Gastroesophageal sphincter (tissue), 4 donors: ENCODE results near the gene GALNT12. TPM values are rescaled to one million over a fixed set of nuclear protein-coding genes. Genes with fewer than 3 reads are reported as not detected.

Source experiments
- ATAC-seq: fragments of 150-250 bp; one replicate; pipeline ENCODE4 v1.9.1; 2016; ENCODE audit warnings: mild to moderate bottlenecking, moderate library complexity
- H3K27ac ChIP-seq, 4 donors: fragments of 200-600 bp; sonication (generic) in 3 of 4; 1 replicate in 3 of 4; 2 replicates in 1 of 4; pipeline ENCODE4 v1.5.1; 2016 to 2019
- H3K27me3 ChIP-seq: fragments of 200-600 bp; sonication (generic); one replicate; pipeline ENCODE4 v1.5.1; 2019
- H3K36me3 ChIP-seq, 2 donors: fragments of 200-600 bp; sonication (generic); one replicate each; pipeline ENCODE4 v1.5.1; 2019; ENCODE audit warnings: control low read depth in 1 of 2
- H3K4me1 ChIP-seq, 3 donors: fragments of 200-600 bp; sonication (generic); 1 replicate in 2 of 3; 2 replicates in 1 of 3; pipeline ENCODE4 v1.5.1; 2016 to 2019; ENCODE audit warnings: control low read depth in 2 of 3
- H3K4me3 ChIP-seq, 2 donors: fragments of 200-600 bp; sonication (generic); one replicate each; pipeline ENCODE4 v1.5.1; 2019; ENCODE audit warnings: mild to moderate bottlenecking in 1 of 2, moderate library complexity in 1 of 2
- H3K9me3 ChIP-seq, 3 donors: fragments of 200-600 bp; sonication (generic); one replicate each; pipeline ENCODE4 v1.5.1; 2017 to 2019; ENCODE audit warnings: control low read depth in 2 of 3
- CTCF ChIP-seq, 4 experiments: fragments of 200-600 bp in 2 of 4; fragments of 450-650 bp in 2 of 4; sonication (generic) in 1 of 4; IDR thresholded peaks; one replicate each; pipeline ENCODE4 v1.5.1; 2017 to 2019; ENCODE audit warnings: antibody characterized with exemption in 4 of 4, mild to moderate bottlenecking in 2 of 4, moderate library complexity in 2 of 4
- EP300 ChIP-seq: sonication (generic); formaldehyde crosslinking; IDR thresholded peaks from one replicate; pipeline ENCODE4 v1.6.1; 2017; ENCODE audit warnings: antibody characterized with exemption, mild to moderate bottlenecking
- POLR2A ChIP-seq, 2 donors: fragments of 450-650 bp; IDR thresholded peaks; one replicate each; pipeline ENCODE4 v1.6.1; 2017; ENCODE audit warnings: antibody characterized with exemption in 2 of 2, mild to moderate bottlenecking in 2 of 2, moderate library complexity in 1 of 2
- POLR2AphosphoS5 ChIP-seq: sonication (generic); formaldehyde crosslinking; IDR thresholded peaks from one replicate; pipeline ENCODE4 v1.6.1; 2017; ENCODE audit warnings: antibody characterized with exemption
- WGBS, 2 donors: methylation state at CpG; one replicate each; pipeline ENCODE4 v1.1.5; 2018; ENCODE audit warnings: low coverage in 1 of 2; 5-methylcytosine and 5-hydroxymethylcytosine counted together
- total RNA-seq, 4 donors: library from RNA; depleted of rRNA; stranded (reverse); fragments of >200 nt; gene quantifications; one replicate each; pipeline ENCODE4 v1.1.0, GENCODE V29; 2016

The GALNT12 gene
- total RNA-seq, 4 donors from 2014 or later, result 13.7 to 34.6 (median 15.2) TPM

GRCh38 chr9:98797491-98797890 lies 10.0 kb upstream of the GALNT12 start:
- WGBS, 2 donors, result 29 to 82% methylated on average over 1 to 4 of the region's 4 CpGs
- ATAC-seq, result no peak
- Histone ChIP-seq H3K36me3 (no peaks in the 10 kb centered on the region), H3K4me3 (no peak overlapping the region), H3K4me1 (peaks cover 0 to 42% (median 7%) of the 10 kb centered on the region in 3 donors), H3K27ac (no peak overlapping the region), H3K9me3 (peaks cover 0 to 3% (median 0%) of the 10 kb centered on the region in 3 donors), H3K27me3 (no peaks in the 10 kb centered on the region)
- TF ChIP-seq EP300 (no peak), CTCF (IDR thresholded peaks at IDR 0.05) (no peak), POLR2A (IDR thresholded peaks at IDR 0.05) (no peak), POLR2AphosphoS5 (no peak)

GRCh38 chr9:98798254-98798653 lies 9.2 kb upstream of the GALNT12 start:
- WGBS, 2 donors, result 97 to 100% methylated on average over 3 of the region's 3 CpGs
- TF ChIP-seq EP300, result no peak
- TF ChIP-seq POLR2A (IDR thresholded peaks at IDR 0.05), result no peak
- TF ChIP-seq CTCF (IDR thresholded peaks at IDR 0.05), result no peak
- TF ChIP-seq POLR2AphosphoS5, result no peak
- H3K36me3 ChIP-seq, result no peaks in the 10 kb centered on the region
- H3K4me1 ChIP-seq, result peaks cover 0 to 42% (median 7%) of the 10 kb centered on the region in 3 donors
- no peak for ATAC-seq
- no peak overlapping the region for H3K4me3 ChIP-seq
- no peak overlapping the region for H3K27ac ChIP-seq
- no peaks in the 10 kb centered on the region for H3K27me3 ChIP-seq
- peaks cover 0 to 3% (median 0%) of the 10 kb centered on the region in 3 donors for H3K9me3 ChIP-seq

- no peak for ATAC-seq
- Histone ChIP-seq H3K36me3 (no peaks in the 10 kb centered on the region), H3K27me3 (no peaks in the 10 kb centered on the region), H3K4me1 (peaks cover 0 to 52% (median 0%) of the 10 kb centered on the region in 3 donors), H3K27ac (peak overlapping the region in 3 of 4 donors; percentile 37 to 78 (median 73)), H3K4me3 (no peak overlapping the region), H3K9me3 (peaks cover 0 to 3% (median 0%) of the 10 kb centered on the region in 3 donors)
- 90% methylated on average over 1 of the region's 1 CpG; no CpG with 5 or more reads in 1 of the 2 donors for WGBS, 2 donors
- no peak for TF ChIP-seq POLR2A (IDR thresholded peaks at IDR 0.05)
- TF ChIP-seq POLR2AphosphoS5, result no peak
- no peak for TF ChIP-seq EP300
- TF ChIP-seq CTCF (IDR thresholded peaks at IDR 0.05), result no peak
Measured at GRCh38 chr9:98801561-98801960, 5.9 kb upstream of the GALNT12 start.

- Histone ChIP-seq H3K36me3 (no peaks in the 10 kb centered on the region), H3K4me1 (peaks cover 0 to 52% (median 3%) of the 10 kb centered on the region in 3 donors), H3K27ac (peak overlapping the region in 3 of 4 donors; percentile 37 to 78 (median 73)), H3K4me3 (no peak overlapping the region), H3K27me3 (no peaks in the 10 kb centered on the region), H3K9me3 (peaks cover 0 to 3% (median 0%) of the 10 kb centered on the region in 3 donors)
- TF ChIP-seq EP300, result no peak
- no peak for TF ChIP-seq POLR2A (IDR thresholded peaks at IDR 0.05)
- no peak for TF ChIP-seq CTCF (IDR thresholded peaks at IDR 0.05)
- TF ChIP-seq POLR2AphosphoS5, result no peak
- ATAC-seq, result no peak
- WGBS, 2 donors, result 63% methylated on average over 1 of the region's 1 CpG; no CpG with 5 or more reads in 1 of the 2 donors
Measured at GRCh38 chr9:98801969-98802371, 5.5 kb upstream of the GALNT12 start.

- Histone ChIP-seq H3K27ac (peak overlapping the region in 2 of 4 donors; percentile 84 to 87), H3K27me3 (no peaks in the 10 kb centered on the region), H3K4me1 (peaks cover 0 to 67% (median 13%) of the 10 kb centered on the region in 3 donors), H3K36me3 (no peaks in the 10 kb centered on the region), H3K4me3 (no peak overlapping the region), H3K9me3 (no peaks in the 10 kb centered on the region)
- TF ChIP-seq CTCF (IDR thresholded peaks at IDR 0.05), result peak in 1 of 4 experiments; percentile 23
- TF ChIP-seq EP300, result no peak
- TF ChIP-seq POLR2AphosphoS5, result peak; percentile 45
- WGBS, 2 donors, result 5 to 6% methylated on average over 2 of the region's 2 CpGs
- ATAC-seq, result no peak
Measured at GRCh38 chr9:98804083-98804482, 3.4 kb upstream of the GALNT12 start.
